Lower leg skin (tissue), 4 donors: Measurements from ENCODE around the gene CNIH3. TPM values are rescaled to one million over a fixed set of nuclear protein-coding genes. Genes with fewer than 3 reads are reported as not detected.

Experiments
- DNase-seq, 2 donors: peaks; one replicate each; pipeline ENCODE4 v3.0.0-alpha.2; 2019; ENCODE audit warnings: low spot score in 2 of 2
- H3K4me3 ChIP-seq: fragments of 200-600 bp; sonication (generic); 2 replicates; pipeline ENCODE4 v1.5.1; 2017; ENCODE audit warnings: mild to moderate bottlenecking, low read depth; ENCODE audit not compliant: poor library complexity, severe bottlenecking
- CTCF ChIP-seq, 3 donors: fragments of 450-650 bp; IDR thresholded peaks; one replicate each; pipeline ENCODE4 v1.5.1; 2016; ENCODE audit warnings: antibody characterized with exemption in 3 of 3, mild to moderate bottlenecking in 3 of 3, moderate library complexity in 2 of 3
- POLR2A ChIP-seq, 2 donors: fragments of 450-650 bp; IDR thresholded peaks; one replicate each; pipeline ENCODE4 v1.6.1; 2016 to 2017; ENCODE audit warnings: antibody characterized with exemption in 2 of 2, mild to moderate bottlenecking in 1 of 2, moderate library complexity in 1 of 2
- WGBS, 2 donors: methylation state at CpG; one replicate each; pipeline ENCODE4 v1.1.5; 2018; 5-methylcytosine and 5-hydroxymethylcytosine counted together
- intact Hi-C: fragments of 100-400 bp; cut with DNase I; formaldehyde crosslinking; loops from one replicate; pipeline ENCODE4 v1.15.0; 2023; ENCODE audit warnings: low total_unique reads
- total RNA-seq, 4 donors: library from RNA; depleted of rRNA; stranded (reverse); fragments of >200 nt; gene quantifications; one replicate each; pipeline ENCODE4 v1.1.0, GENCODE V29; 2016

CNIH3 gene
- total RNA-seq, 4 donors from 2014 or later: 1.4 to 5.1 (median 2.3) TPM

GRCh38 chr1:224751624-224752311, 135.7 kb downstream of the CNIH3 start:
- intact Hi-C loops: no loop called here
- TF ChIP-seq CTCF (IDR thresholded peaks at IDR 0.05): no peak
- TF ChIP-seq POLR2A (IDR thresholded peaks at IDR 0.05): no peak
- 82 to 85% methylated on average over 6 of the region's 6 CpGs for WGBS, 2 donors
- no peak for DNase-seq
- no peak overlapping the region for H3K4me3 ChIP-seq

DNA sequence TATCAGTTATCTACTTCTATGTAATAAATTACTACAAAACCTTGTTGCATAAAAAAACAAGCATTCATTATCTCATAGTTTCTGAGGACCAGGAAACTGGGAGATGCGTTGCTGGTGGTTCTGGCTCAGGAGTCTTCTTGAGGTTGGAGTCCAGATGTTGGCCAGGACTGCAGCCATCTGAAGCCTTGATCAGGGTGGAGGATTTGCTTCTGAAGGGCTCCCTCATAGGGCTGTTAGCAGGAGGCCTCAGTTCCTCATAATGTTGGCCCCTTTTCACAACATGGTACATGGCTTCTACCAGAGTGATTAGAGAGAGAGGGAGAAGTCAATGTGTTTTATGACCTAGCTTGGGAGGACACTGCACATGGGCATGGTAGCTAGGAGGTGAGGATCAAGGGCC, 137.4 kb downstream of the CNIH3 start:
- no peak overlapping the region for H3K4me3 ChIP-seq
- TF ChIP-seq POLR2A (IDR thresholded peaks at IDR 0.05) (no peak), CTCF (IDR thresholded peaks at IDR 0.05) (no peak)
- DNase-seq: no peak
- intact Hi-C loops: no loop called here
- WGBS, 2 donors: 71 to 82% methylated on average over 1 of the region's 1 CpG

DNA sequence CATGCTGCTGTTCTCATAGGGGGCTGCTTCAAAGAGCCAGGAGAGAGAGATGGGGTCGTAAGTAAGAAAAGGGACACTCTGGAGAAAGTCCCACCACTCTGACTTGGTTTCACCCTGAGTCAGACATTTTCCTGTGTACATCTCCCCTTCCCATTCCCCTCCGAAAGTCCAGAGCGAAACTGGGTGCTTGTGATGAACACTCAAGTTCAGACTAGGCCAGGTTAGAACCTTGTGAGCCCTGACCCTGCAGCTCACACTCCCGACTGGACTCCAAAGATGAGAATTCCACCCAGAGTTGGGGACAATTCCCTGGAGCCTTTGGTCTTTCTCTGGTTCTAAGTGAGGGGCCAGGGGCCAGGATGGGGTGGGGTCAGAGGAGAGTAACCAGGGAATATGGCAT, 139.5 kb downstream of the CNIH3 start:
- intact Hi-C loops: no loop called here
- TF ChIP-seq POLR2A (IDR thresholded peaks at IDR 0.05) (no peak), CTCF (IDR thresholded peaks at IDR 0.05) (no peak)
- DNase-seq: no peak
- no peak overlapping the region for H3K4me3 ChIP-seq
- 86% methylated on average over 4 of the region's 4 CpGs for WGBS, 2 donors

DNA sequence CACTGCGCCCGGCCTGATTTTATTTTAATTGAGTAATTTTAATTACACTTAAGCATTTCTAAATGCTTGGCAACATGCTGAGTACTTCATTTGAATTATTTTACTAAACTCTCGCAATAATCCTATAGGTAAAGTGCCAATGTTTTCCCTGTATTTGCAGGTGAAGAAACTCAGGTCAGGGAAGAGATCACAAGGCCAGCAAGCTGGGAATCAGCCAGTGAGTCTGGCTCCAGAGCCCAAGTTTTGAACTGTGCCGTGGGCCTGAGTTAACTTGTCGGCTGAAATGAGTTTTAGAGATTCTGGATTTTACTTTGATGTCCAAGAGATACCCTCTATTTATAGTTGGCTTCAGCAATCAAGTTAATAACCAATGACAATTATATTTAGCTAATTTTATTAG, 141.4 kb downstream of the CNIH3 start:
- 91 to 94% methylated on average over 5 of the region's 5 CpGs for WGBS, 2 donors
- TF ChIP-seq CTCF (IDR thresholded peaks at IDR 0.05) (no peak), POLR2A (IDR thresholded peaks at IDR 0.05) (no peak)
- no peak overlapping the region for H3K4me3 ChIP-seq
- DNase-seq: no peak
- intact Hi-C loops: no loop called here

DNA sequence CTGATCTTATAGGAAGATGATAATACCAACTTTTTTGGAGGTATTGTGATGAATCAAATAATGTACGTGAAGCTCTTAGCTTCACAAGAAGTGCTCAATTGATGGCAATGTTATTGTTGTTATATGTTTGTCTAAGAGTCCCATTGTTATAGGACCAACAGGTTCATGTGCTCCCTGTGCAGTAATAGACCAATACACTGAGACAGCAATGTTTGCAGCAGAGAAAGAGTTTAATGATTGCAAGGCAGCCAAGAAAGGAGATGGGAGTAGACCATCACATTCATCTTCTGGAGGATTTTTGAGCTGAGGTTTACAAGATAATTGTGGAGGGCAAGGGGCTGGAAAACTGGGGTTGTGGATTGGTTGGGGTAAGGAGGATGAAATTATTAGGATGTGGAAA, 143.0 kb downstream of the CNIH3 start:
- DNase-seq: no peak
- WGBS, 2 donors: 87 to 95% methylated on average over 1 of the region's 1 CpG
- intact Hi-C loops: no loop called here
- no peak overlapping the region for H3K4me3 ChIP-seq
- TF ChIP-seq POLR2A (IDR thresholded peaks at IDR 0.05) (no peak), CTCF (IDR thresholded peaks at IDR 0.05) (no peak)

DNA sequence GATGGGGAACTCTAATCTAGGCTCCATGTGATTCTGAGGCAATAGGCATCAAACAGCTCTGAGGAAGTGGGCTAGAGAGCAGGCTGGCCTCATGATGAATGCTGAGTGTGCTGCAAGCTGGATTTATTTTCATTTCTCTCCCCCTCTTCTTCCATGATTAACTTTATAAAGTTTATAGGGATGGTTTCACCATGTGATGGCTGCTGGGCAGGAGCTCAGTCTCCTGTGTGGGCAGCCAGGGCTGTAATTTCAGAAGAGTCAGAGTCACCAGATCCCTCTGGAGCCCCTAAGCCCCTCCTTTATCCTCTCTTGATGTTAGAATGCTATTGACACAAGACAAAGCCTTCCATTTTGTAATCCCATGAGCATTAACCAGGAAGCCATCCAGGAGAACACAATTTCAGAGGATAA, 143.6 kb downstream of the CNIH3 start:
- DNase-seq: peak in 1 of 2 donors; percentile 36
- no peak overlapping the region for H3K4me3 ChIP-seq
- intact Hi-C loops: no loop called here
- TF ChIP-seq POLR2A (IDR thresholded peaks at IDR 0.05): no peak
- no peak for TF ChIP-seq CTCF (IDR thresholded peaks at IDR 0.05)
